ENCODE measurements around the gene MT1M.

MT1M gene

DNA sequence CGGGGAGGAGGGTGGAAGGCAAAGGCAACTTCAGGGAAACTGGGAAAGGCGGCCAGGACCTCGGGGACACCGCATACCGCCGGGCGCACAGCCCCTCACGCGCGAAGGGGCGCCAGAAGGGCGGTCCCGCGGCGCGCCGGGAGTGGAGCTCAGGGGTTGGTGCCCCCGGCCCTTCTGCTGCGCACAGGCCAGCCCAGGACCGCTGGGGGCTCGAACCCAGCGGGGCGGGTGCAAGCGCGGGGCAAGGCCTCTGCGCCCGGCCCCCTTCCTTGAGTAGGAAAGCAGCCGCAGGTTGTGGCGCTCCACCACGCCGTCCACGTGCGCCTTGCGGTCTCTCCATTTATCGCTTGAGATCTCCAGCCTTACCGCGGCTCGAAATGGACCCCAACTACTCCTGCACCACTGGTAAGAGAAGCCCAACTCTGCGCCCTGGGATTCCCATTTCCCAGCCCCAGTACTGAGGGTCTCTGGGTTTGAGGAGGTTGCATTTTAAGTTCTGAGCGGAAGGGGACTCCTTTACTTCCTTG is 3.0 kb downstream of the MT1M start:
- peaks cover 100% of the 10 kb centered on the region for H3K27me3 Mint-ChIP-seq (ENCODE audit: low read depth, poor library complexity)
- H3K4me3 Mint-ChIP-seq, result no peak overlapping the region
- H3K4me1 Mint-ChIP-seq, result peaks cover 19% of the 10 kb centered on the region
- DNase-seq, result no peak
- H3K36me3 Mint-ChIP-seq (ENCODE audit: low read depth), result no peaks in the 10 kb centered on the region
- H3K9me3 Mint-ChIP-seq, result no peaks in the 10 kb centered on the region
- TF ChIP-seq, protein P1, sequence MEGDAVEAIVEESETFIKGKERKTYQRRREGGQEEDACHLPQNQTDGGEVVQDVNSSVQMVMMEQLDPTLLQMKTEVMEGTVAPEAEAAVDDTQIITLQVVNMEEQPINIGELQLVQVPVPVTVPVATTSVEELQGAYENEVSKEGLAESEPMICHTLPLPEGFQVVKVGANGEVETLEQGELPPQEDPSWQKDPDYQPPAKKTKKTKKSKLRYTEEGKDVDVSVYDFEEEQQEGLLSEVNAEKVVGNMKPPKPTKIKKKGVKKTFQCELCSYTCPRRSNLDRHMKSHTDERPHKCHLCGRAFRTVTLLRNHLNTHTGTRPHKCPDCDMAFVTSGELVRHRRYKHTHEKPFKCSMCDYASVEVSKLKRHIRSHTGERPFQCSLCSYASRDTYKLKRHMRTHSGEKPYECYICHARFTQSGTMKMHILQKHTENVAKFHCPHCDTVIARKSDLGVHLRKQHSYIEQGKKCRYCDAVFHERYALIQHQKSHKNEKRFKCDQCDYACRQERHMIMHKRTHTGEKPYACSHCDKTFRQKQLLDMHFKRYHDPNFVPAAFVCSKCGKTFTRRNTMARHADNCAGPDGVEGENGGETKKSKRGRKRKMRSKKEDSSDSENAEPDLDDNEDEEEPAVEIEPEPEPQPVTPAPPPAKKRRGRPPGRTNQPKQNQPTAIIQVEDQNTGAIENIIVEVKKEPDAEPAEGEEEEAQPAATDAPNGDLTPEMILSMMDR (IDR thresholded peaks at IDR 0.05), result no peak
- no peak overlapping the region for H3K27ac Mint-ChIP-seq

DNA sequence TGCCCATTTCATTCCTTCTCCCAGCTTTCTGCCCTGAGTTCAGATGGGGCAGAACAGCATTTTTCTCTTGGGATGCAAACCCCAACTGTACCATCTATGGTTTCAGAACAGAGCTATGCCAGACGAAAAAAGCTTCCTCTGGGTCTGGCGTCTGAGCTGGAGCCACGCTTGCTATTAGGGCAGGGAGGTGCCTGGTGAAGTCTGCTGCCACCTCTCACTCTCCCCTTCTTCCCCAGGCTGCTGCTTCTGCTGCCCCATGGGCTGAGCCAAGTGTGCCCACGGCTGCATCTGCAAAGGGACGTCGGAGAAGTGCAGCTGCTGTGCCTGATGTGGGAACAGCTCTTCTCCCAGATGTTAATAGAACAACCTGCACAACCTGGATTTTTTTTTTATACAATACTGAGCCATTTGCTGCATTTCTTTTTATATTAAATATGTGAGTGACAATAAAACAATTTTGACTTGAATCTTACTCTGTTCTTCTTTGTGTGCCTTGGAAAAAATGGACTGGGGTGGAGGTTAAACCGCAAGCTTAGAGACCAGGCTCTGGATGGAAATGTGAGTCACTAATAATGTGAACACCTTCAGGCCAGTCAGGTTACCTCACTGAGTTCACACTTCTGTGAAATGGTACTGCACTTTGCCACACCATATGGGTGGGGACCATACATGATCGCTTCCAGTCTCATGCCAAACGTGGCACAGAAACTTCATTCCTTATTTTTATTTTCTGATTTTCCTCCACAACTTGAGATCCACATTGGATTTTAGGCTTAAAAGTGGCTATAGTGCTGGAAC is 4.4 kb downstream of the MT1M start:
- no peak for DNase-seq
- no peak overlapping the region for H3K27ac Mint-ChIP-seq
- peaks cover 22% of the 10 kb centered on the region for H3K4me1 Mint-ChIP-seq
- no peaks in the 10 kb centered on the region for H3K36me3 Mint-ChIP-seq (ENCODE audit: low read depth)
- H3K4me3 Mint-ChIP-seq, result no peak overlapping the region
- TF ChIP-seq, protein P1 (IDR thresholded peaks at IDR 0.05), result no peak
- H3K9me3 Mint-ChIP-seq, result no peaks in the 10 kb centered on the region
- peaks cover 100% of the 10 kb centered on the region for H3K27me3 Mint-ChIP-seq (ENCODE audit: low read depth, poor library complexity)

DNA sequence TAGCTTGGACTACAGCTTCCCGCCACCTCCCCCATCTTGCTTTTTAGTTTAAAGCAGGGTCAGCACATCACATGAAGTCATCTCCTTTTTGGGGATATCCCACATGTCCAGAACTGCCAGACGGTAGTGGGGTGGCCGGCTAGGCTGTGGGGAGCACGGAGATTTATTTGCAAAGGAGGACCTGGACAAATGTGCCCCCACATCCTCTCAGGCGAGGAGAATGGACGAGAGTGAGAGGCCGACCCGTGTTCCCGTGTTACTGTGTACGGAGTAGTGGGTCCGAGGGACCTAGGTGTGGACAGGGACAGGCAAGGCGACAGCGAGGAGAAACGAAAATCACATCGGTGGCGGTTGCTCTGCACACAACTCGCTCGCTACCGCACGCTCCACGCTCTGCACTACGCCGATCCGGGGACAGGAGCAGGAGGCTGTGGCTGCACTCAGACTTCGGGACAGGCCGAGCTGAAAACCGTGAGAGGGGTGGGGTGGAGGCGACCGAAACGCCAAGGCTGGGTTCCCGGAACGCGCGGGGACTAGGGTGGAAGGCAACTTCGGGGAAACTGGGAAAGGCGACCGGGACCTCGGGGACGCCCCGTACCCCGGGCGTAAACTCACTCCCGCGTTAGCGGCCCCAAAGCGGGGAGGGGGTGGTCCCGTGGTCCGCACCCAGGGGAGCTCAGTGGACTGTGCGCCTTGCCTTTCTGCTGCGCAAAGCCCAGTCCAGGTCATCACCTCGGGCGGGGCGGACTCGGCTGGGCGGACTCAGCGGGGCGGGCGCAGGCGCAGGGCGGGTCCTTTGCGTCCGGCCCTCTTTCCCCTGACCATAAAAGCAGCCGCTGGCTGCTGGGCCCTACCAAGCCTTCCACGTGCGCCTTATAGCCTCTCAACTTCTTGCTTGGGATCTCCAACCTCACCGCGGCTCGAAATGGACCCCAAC is 5.6 kb downstream of the MT1M start, which contains the start of gene MT1A:
Gene MT1A, plus strand, starts transcription at position 853 of the 937 bp plus-strand sequence. Its CDS starts 73 bp downstream, at position 926.
- TF ChIP-seq, protein P1 (IDR thresholded peaks at IDR 0.05), result no peak
- no peak within 1 kb of the TSS for H3K27ac Mint-ChIP-seq
- H3K4me3 Mint-ChIP-seq, result peak within 1 kb of the TSS; percentile 77
- peak; percentile 78 for DNase-seq
- peaks cover 100% of the 10 kb centered on the region for H3K27me3 Mint-ChIP-seq (ENCODE audit: low read depth, poor library complexity)
- no peaks in the 10 kb centered on the region for H3K36me3 Mint-ChIP-seq (ENCODE audit: low read depth)
- peaks cover 16% of the 10 kb centered on the region for H3K4me1 Mint-ChIP-seq
- H3K9me3 Mint-ChIP-seq, result no peaks in the 10 kb centered on the region

DNA sequence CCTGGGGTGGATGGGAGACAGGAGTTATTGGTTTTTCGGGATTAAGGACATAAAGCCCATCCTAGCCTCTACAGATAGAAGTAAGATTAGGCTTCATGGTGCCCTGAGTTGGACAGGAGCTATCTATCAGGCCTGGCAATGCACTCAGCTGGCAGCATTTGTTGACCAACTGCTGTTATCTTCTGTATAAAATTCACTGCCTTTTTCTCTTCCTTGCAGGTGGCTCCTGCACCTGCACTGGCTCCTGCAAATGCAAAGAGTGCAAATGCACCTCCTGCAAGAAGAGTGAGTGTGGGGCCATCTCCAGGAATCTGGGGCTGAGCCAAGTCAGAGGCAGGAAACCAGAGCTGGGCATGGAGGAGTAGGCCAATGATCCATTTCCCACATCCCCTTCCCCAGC is 6.6 kb downstream of the MT1M start:
- no peak overlapping the region for H3K4me3 Mint-ChIP-seq
- H3K4me1 Mint-ChIP-seq, result peaks cover 21% of the 10 kb centered on the region
- peaks cover 100% of the 10 kb centered on the region for H3K27me3 Mint-ChIP-seq (ENCODE audit: low read depth, poor library complexity)
- TF ChIP-seq, protein P1 (IDR thresholded peaks at IDR 0.05), result no peak
- H3K9me3 Mint-ChIP-seq, result no peaks in the 10 kb centered on the region
- no peak for DNase-seq
- H3K27ac Mint-ChIP-seq, result no peak overlapping the region
- no peaks in the 10 kb centered on the region for H3K36me3 Mint-ChIP-seq (ENCODE audit: low read depth)

DNA sequence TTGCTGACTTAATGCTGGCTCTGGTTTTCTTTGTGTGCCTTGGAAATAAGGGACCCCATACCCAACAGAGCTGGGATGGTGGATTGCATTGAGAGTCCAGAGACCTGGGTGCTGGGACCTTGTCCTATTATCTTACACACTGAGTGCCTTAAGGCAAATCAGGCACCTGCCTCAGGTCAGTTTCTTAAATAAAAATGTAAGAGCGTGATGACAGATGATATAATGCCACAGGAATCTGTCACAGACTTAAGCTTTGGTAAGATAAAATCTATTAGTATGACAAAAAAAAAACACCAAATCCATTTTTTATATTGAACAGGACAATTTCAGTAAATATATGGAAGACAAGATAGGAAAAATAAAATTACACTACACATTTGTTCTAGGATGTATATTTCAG is 7.6 kb downstream of the MT1M start:
- Mint-ChIP-seq H3K4me3 (no peak overlapping the region), H3K4me1 (peaks cover 22% of the 10 kb centered on the region), H3K36me3 (ENCODE audit: low read depth) (no peaks in the 10 kb centered on the region), H3K27me3 (ENCODE audit: low read depth, poor library complexity) (peaks cover 100% of the 10 kb centered on the region), H3K27ac (no peak overlapping the region), H3K9me3 (no peaks in the 10 kb centered on the region)
- TF ChIP-seq, protein P1 (IDR thresholded peaks at IDR 0.05), result no peak
- no peak for DNase-seq

Data from nephron progenitor cell (in vitro differentiated cells).